C4-2B (cell line): ENCODE data around the gene FZD8.

Experiments used
- H3K27ac ChIP-seq: fragments of 450-650 bp; 2 replicates; pipeline ENCODE4 v1.5.1; 2017
- ZFX ChIP-seq: fragments of 450-650 bp; IDR thresholded peaks from 2 replicates; pipeline ENCODE4 v1.6.1; 2017
- TF ChIP-seq, protein P1 (sequence below): fragments of 450-650 bp; conservative IDR thresholded peaks from 2 replicates; pipeline ENCODE4 v1.5.1; 2017; ENCODE audit warnings: mild to moderate bottlenecking

FZD8 gene

DNA sequence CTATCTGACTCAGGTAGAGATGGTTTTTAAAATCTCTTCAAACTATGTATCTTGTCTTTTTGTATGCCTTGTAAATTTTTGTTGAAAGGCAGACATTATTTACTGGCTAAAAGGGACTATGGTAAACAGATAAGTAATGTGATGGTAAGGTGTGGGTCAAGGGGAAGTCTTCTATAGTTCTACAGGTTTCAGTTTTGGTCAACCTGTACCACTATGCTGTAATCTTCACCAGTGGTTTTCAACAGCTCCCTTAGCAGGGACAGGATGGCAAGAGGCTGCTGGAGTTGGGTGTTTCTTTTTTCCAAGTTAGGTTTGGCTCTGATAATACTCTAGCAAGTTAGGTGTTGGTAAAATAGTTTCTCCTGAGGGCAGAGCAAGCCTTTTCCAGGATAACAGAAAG lies 32.7 kb upstream of the FZD8 start:
- TF ChIP-seq ZFX, result no peak
- TF ChIP-seq, protein P1, sequence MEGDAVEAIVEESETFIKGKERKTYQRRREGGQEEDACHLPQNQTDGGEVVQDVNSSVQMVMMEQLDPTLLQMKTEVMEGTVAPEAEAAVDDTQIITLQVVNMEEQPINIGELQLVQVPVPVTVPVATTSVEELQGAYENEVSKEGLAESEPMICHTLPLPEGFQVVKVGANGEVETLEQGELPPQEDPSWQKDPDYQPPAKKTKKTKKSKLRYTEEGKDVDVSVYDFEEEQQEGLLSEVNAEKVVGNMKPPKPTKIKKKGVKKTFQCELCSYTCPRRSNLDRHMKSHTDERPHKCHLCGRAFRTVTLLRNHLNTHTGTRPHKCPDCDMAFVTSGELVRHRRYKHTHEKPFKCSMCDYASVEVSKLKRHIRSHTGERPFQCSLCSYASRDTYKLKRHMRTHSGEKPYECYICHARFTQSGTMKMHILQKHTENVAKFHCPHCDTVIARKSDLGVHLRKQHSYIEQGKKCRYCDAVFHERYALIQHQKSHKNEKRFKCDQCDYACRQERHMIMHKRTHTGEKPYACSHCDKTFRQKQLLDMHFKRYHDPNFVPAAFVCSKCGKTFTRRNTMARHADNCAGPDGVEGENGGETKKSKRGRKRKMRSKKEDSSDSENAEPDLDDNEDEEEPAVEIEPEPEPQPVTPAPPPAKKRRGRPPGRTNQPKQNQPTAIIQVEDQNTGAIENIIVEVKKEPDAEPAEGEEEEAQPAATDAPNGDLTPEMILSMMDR, result no peak
- H3K27ac ChIP-seq, result no peak overlapping the region

DNA sequence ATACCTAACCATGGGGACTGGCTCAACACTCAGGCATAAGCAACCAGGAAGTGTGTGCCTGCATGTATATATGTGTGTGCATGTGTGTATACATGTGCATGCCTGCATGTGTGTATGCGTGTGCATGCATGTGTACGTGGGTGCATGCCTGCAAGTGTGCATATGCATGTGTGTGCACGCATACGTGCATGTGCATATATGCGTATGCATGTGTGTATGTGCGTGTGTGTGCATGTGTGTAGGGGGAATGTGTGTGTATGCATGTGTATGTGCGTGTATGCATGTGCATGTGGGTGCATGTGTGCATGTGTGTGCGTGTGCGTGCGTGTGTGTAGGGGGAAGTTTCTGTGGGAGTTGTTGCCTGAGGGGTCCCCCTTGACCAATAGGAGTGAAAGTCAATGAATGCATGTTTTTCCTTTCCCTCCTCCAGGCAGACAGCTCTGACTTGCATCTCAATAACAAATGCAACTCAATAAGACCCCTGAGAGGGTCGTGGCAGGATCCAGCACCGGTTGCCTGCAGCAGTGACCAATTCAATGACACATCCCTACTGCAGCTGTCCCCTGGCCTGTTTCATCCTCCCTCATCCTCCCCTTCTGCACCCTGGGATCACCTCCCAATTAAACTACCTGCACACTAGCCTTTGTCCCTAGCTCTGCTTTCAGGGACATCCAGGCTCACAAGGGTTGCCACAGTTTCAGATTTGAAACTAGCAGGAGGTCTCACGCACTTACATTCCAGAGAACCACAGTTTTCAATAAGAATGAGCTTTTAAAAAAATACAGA lies 27.0 kb upstream of the FZD8 start:
- no peak overlapping the region for H3K27ac ChIP-seq
- TF ChIP-seq ZFX, result no peak
- TF ChIP-seq, protein P1, result no peak

DNA sequence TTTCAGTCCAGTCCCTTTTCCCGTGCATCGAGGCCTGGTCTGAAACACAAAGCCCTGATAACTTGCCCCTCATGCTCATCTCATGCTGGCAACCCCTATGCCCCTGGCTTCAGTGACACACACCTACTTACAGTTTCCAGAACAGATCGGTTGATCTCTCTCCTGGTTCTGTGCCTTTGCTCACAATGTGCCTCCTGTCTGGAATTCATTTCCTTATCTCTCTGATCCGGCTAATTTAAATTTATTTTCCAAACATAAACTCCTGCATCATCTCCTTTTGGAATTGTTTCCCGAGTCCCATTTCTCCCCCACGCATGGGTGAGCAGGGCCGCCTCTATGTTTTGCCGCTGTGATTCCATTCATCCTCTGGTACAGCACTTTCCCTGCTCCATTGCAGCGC lies 25.9 kb upstream of the FZD8 start:
- no peak overlapping the region for H3K27ac ChIP-seq
- no peak for TF ChIP-seq ZFX
- TF ChIP-seq, protein P1, result no peak

GRCh38 chr10:35667270-35667889 lies 25.3 kb upstream of the FZD8 start:
- TF ChIP-seq, protein P1, result no peak
- TF ChIP-seq ZFX, result no peak
- H3K27ac ChIP-seq, result no peak overlapping the region

- TF ChIP-seq, protein P1, result no peak
- no peak for TF ChIP-seq ZFX
- no peak overlapping the region for H3K27ac ChIP-seq
These were observed 19.1 kb upstream of the FZD8 start for GRCh38 chr10:35661236-35661635.

GRCh38 chr10:35659456-35659855 lies 17.4 kb upstream of the FZD8 start:
- H3K27ac ChIP-seq, result no peak overlapping the region
- no peak for TF ChIP-seq ZFX
- TF ChIP-seq, protein P1, result no peak

- no peak overlapping the region for H3K27ac ChIP-seq
- no peak for TF ChIP-seq ZFX
- TF ChIP-seq, protein P1, result no peak
These were observed 15.5 kb upstream of the FZD8 start for GRCh38 chr10:35657621-35658020.
